ENCODE data around the gene BPIFA2. TPM values are rescaled to one million over a fixed set of nuclear protein-coding genes. Genes with fewer than 3 reads are reported as not detected.
A peak's percentile ranks its signal among the peaks of the same experiment; 100 is the strongest.
"Not testable (repeated sequence)": the region's sequence is repeated elsewhere in the genome, so short reads cannot be mapped to it uniquely, and the experiment has no call there.

BPIFA2 gene
- total RNA-seq, result under 1 TPM in 1 of 2 donors, not detected in 1; 0.11 TPM
- polyA plus RNA-seq (ENCODE audit: insufficient read length in 2 of 2), result under 1 TPM in 1 of 2 donors, not detected in 1; 0.15 TPM
- long read RNA-seq, donor 1, result 0 reads
- long read RNA-seq, donor 2, result 0 reads
- long read RNA-seq, donor 3, result 0 reads
- long read RNA-seq, donor 4, result 0 reads

DNA sequence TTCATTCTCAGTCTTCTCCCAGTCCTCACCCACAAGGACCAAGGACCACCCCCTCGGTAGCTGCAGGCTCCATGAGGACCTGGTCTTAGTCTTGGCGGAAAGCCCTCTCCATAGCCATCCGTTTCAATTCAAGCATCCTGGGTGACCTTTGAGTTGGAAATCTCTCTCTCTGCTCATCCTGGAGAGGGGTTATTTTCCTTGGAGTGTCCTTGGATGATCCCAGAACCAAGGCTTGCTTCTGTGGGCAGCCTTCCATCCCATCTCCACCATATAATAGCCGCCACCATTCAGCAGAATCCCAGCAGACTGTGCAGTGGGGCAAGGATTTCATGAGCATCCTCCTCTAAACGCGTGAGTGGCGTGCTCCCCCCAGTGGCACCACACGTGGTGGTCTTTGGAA lies at the start of gene BPIFA2:
BPIFA2 (plus strand) TSS at position 301 of the 400 bp plus-strand sequence. CDS start 987 bp downstream, outside the sequence.
- Histone ChIP-seq H3K4me1 (ENCODE audit: control insufficient read depth, insufficient read depth, low read length) (no peaks in the 10 kb centered on the region), H3K27me3 (ENCODE audit: control insufficient read depth, insufficient read depth, low read length) (no peaks in the 10 kb centered on the region), H3K36me3 (ENCODE audit: control insufficient read depth, insufficient read depth, low read length) (no peaks in the 10 kb centered on the region), H3K9me3 (ENCODE audit: control insufficient read depth, insufficient read depth, low read length) (peaks cover 6% of the 10 kb centered on the region), H3K27ac (ENCODE audit: low read depth, low read length) (no peak within 1 kb of the TSS), H3K4me3 (ENCODE audit: low read depth, low read length) (no peak within 1 kb of the TSS)
- 100% methylated on average over 1 of the region's 8 CpGs for WGBS (ENCODE audit: insufficient coverage)
- DNase-seq (ENCODE audit: low read depth in 4 of 6, low spot score in 6 of 6), result no peak

- Histone ChIP-seq H3K36me3 (ENCODE audit: control insufficient read depth, insufficient read depth, low read length) (no peaks in the 10 kb centered on the region), H3K27me3 (ENCODE audit: control insufficient read depth, insufficient read depth, low read length) (no peaks in the 10 kb centered on the region), H3K4me3 (ENCODE audit: low read depth, low read length) (no peak overlapping the region), H3K4me1 (ENCODE audit: control insufficient read depth, insufficient read depth, low read length) (no peaks in the 10 kb centered on the region), H3K9me3 (ENCODE audit: control insufficient read depth, insufficient read depth, low read length) (no peaks in the 10 kb centered on the region), H3K27ac (ENCODE audit: low read depth, low read length) (no peak overlapping the region)
- no peak for DNase-seq (ENCODE audit: low read depth in 4 of 6, low spot score in 6 of 6)
- no CpG with 5 or more reads among the region's 3 CpGs for WGBS (ENCODE audit: insufficient coverage)
These were observed 47.9 kb upstream of the BPIFA2 start for GRCh38 chr20:33119725-33120720.

DNA sequence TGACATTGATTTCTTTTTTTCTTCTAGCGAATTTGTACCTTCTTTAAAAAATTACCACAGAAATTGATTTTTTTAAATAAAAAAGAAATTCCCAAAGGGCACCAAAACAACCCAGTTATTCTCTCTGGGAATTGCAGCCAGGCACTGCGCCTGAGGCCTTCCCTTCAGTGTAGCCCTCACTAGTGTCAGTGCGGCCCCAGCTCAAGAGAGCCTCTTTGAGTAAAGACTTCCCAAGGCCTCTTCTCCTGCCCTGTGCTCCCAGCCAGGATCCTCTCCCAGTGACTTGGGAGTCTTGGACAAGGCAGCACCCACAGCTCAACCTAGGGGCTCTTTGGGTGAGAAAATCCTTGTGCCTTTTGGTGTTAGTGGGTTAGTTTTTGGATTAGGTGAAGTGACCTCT lies 47.0 kb upstream of the BPIFA2 start:
- Histone ChIP-seq H3K4me1 (ENCODE audit: control insufficient read depth, insufficient read depth, low read length) (no peaks in the 10 kb centered on the region), H3K4me3 (ENCODE audit: low read depth, low read length) (no peak overlapping the region), H3K36me3 (ENCODE audit: control insufficient read depth, insufficient read depth, low read length) (no peaks in the 10 kb centered on the region), H3K27ac (ENCODE audit: low read depth, low read length) (no peak overlapping the region), H3K27me3 (ENCODE audit: control insufficient read depth, insufficient read depth, low read length) (no peaks in the 10 kb centered on the region), H3K9me3 (ENCODE audit: control insufficient read depth, insufficient read depth, low read length) (no peaks in the 10 kb centered on the region)
- DNase-seq (ENCODE audit: low read depth in 4 of 6, low spot score in 6 of 6), result no peak
- 92% methylated on average over 2 of the region's 3 CpGs for WGBS (ENCODE audit: insufficient coverage)

DNA sequence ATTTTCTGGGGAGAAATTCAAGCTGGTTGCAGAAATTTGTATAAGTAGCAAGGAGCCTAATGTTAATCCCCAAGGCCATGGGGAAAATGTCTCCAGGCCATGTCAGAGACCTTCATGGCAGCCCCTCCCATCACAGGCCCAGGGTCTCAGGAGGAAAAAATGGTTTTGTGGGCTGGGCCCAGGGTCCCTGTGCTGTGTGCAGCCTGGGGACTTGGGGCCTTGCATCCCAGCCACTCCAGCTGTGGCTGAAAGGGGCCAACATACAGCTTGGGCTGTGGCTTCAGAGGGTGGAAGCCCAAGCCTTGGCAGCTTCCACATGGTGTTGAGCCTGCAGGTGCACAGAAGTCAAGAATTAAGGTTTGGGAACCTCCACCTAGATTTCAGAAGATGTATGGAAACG lies 45.7 kb upstream of the BPIFA2 start:
- H3K27ac ChIP-seq (ENCODE audit: low read depth, low read length); H3K4me1 ChIP-seq (ENCODE audit: control insufficient read depth, insufficient read depth, low read length); DNase-seq (ENCODE audit: low read depth in 4 of 6, low spot score in 6 of 6); H3K27me3 ChIP-seq (ENCODE audit: control insufficient read depth, insufficient read depth, low read length); H3K4me3 ChIP-seq (ENCODE audit: low read depth, low read length); H3K36me3 ChIP-seq (ENCODE audit: control insufficient read depth, insufficient read depth, low read length); H3K9me3 ChIP-seq (ENCODE audit: control insufficient read depth, insufficient read depth, low read length): not testable (repeated sequence)
- WGBS (ENCODE audit: insufficient coverage), result 64% methylated on average over 1 of the region's 1 CpG

- Histone ChIP-seq H3K27me3 (ENCODE audit: control insufficient read depth, insufficient read depth, low read length) (no peaks in the 10 kb centered on the region), H3K36me3 (ENCODE audit: control insufficient read depth, insufficient read depth, low read length) (no peaks in the 10 kb centered on the region), H3K27ac (ENCODE audit: low read depth, low read length) (no peak overlapping the region), H3K4me1 (ENCODE audit: control insufficient read depth, insufficient read depth, low read length) (no peaks in the 10 kb centered on the region), H3K4me3 (ENCODE audit: low read depth, low read length) (no peak overlapping the region), H3K9me3 (ENCODE audit: control insufficient read depth, insufficient read depth, low read length) (no peaks in the 10 kb centered on the region)
- WGBS (ENCODE audit: insufficient coverage), result 70% methylated on average over 2 of the region's 2 CpGs
- DNase-seq (ENCODE audit: low read depth in 4 of 6, low spot score in 6 of 6), result no peak
These were observed 43.7 kb upstream of the BPIFA2 start for GRCh38 chr20:33124261-33124660.

DNA sequence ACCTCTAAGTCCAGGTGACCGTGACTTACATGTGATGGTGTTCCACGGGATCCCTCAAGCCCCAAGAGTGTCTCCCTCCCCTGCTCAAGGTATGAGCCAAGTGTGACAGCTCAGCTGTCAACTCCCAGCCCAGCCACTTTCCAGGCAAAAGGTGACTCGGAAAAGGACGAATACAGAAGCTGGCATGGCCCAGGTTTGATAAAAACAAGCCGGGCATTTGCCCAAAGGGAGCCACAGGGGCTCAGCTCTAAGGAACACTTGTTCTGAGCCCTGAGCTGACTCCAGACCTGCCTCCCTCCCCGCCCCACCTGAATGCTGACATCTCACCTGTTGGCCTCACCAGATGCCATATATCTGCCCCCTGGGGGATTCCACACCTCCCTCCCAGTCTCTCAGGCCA lies 43.0 kb upstream of the BPIFA2 start:
- H3K9me3 ChIP-seq (ENCODE audit: control insufficient read depth, insufficient read depth, low read length), result no peaks in the 10 kb centered on the region
- 91% methylated on average over 6 of the region's 6 CpGs for WGBS (ENCODE audit: insufficient coverage)
- no peaks in the 10 kb centered on the region for H3K4me1 ChIP-seq (ENCODE audit: control insufficient read depth, insufficient read depth, low read length)
- H3K27ac ChIP-seq (ENCODE audit: low read depth, low read length), result no peak overlapping the region
- H3K4me3 ChIP-seq (ENCODE audit: low read depth, low read length), result no peak overlapping the region
- H3K36me3 ChIP-seq (ENCODE audit: control insufficient read depth, insufficient read depth, low read length), result no peaks in the 10 kb centered on the region
- H3K27me3 ChIP-seq (ENCODE audit: control insufficient read depth, insufficient read depth, low read length), result no peaks in the 10 kb centered on the region
- DNase-seq (ENCODE audit: low read depth in 4 of 6, low spot score in 6 of 6), result no peak

GRCh38 chr20:33125983-33126382 lies 42.0 kb upstream of the BPIFA2 start:
- Histone ChIP-seq H3K36me3 (ENCODE audit: control insufficient read depth, insufficient read depth, low read length) (no peaks in the 10 kb centered on the region), H3K9me3 (ENCODE audit: control insufficient read depth, insufficient read depth, low read length) (no peaks in the 10 kb centered on the region), H3K27ac (ENCODE audit: low read depth, low read length) (no peak overlapping the region), H3K4me1 (ENCODE audit: control insufficient read depth, insufficient read depth, low read length) (no peaks in the 10 kb centered on the region), H3K4me3 (ENCODE audit: low read depth, low read length) (no peak overlapping the region), H3K27me3 (ENCODE audit: control insufficient read depth, insufficient read depth, low read length) (no peaks in the 10 kb centered on the region)
- 89% methylated on average over 3 of the region's 6 CpGs for WGBS (ENCODE audit: insufficient coverage)
- DNase-seq (ENCODE audit: low read depth in 4 of 6, low spot score in 6 of 6), result no peak

DNA sequence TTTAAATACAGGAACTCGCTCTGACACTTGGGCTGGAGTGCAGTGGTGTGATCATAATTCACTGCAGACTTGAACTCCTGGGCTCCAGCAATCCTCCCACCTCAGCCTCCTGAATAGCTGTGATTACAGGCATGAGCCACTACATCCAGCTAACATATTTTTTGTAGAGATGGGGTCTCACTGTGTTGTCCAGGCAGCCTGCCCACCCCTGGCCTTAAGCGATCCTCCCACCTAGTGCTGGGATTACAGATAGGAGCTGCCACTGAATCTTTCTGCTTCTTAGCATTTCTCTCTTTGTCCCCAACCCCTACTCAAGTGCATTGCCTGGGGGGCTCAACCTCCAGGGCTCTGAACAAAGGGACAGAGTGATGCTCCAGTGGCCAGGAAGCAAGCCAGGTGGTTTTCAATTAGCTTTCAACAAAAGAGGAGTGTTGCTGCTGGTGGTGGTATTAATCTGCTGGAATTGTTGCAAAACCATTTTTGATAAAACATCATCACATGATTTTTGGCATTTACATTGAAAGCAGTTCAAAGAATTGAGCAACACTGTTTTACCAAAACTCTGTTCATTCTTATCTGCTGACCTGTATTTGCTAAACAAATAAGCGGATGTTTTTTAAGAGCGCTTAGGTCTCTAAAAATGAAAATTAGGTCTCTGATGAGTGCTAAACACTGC lies 40.4 kb upstream of the BPIFA2 start:
- WGBS (ENCODE audit: insufficient coverage), result 83% methylated on average over 1 of the region's 4 CpGs
- Histone ChIP-seq H3K4me1 (ENCODE audit: control insufficient read depth, insufficient read depth, low read length) (peaks cover 6% of the 10 kb centered on the region), H3K9me3 (ENCODE audit: control insufficient read depth, insufficient read depth, low read length) (no peaks in the 10 kb centered on the region), H3K27me3 (ENCODE audit: control insufficient read depth, insufficient read depth, low read length) (no peaks in the 10 kb centered on the region), H3K4me3 (ENCODE audit: low read depth, low read length) (no peak overlapping the region), H3K36me3 (ENCODE audit: control insufficient read depth, insufficient read depth, low read length) (no peaks in the 10 kb centered on the region), H3K27ac (ENCODE audit: low read depth, low read length) (no peak overlapping the region)
- peak in 1 of 6 donors; percentile 47 for DNase-seq (ENCODE audit: low read depth in 4 of 6, low spot score in 6 of 6)

DNA sequence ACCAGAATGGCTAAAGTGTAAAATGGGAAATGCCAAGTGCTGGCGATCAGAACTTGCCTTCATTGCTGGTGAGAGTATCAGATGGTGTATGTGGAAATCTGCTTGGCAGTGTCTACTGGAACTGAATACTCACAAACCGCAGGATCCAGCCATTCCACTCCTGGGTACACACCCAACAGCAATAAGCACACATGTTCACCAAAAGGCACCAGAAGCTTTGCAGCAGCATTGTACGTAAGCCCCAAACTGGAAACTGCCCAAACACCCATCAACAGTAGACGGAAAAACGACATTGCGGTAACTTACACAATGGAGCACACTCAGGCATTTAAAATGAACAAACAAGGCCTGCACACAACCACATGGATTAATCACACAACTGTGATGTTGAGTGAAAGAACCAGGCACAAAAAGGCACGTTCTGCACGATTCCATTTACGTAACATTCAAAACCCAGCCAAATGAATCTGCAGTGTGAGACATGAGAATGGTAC lies 37.3 kb upstream of the BPIFA2 start:
- Histone ChIP-seq H3K4me1 (ENCODE audit: control insufficient read depth, insufficient read depth, low read length) (peaks cover 13% of the 10 kb centered on the region), H3K27ac (ENCODE audit: low read depth, low read length) (no peak overlapping the region), H3K4me3 (ENCODE audit: low read depth, low read length) (no peak overlapping the region), H3K27me3 (ENCODE audit: control insufficient read depth, insufficient read depth, low read length) (no peaks in the 10 kb centered on the region), H3K36me3 (ENCODE audit: control insufficient read depth, insufficient read depth, low read length) (no peaks in the 10 kb centered on the region), H3K9me3 (ENCODE audit: control insufficient read depth, insufficient read depth, low read length) (no peaks in the 10 kb centered on the region)
- DNase-seq (ENCODE audit: low read depth in 4 of 6, low spot score in 6 of 6), result peak in 2 of 6 donors; percentile 25 to 61
- WGBS (ENCODE audit: insufficient coverage), result 42% methylated on average over 5 of the region's 9 CpGs
